T-cell (primary cell): ENCODE measurements around the gene ZACN. TPM values are rescaled to one million over a fixed set of nuclear protein-coding genes. Genes with fewer than 3 reads are reported as not detected.
A peak's percentile ranks its signal among the peaks of the same experiment; 100 is the strongest.

Experiments
- ATAC-seq, 4 experiments: fragments of 200-7000 bp in 3 of 4; fragments of 150-1000 bp in 1 of 4; cut with Tn5 transposase; replicated peaks in 1 of 4; 1 replicate in 3 of 4; 2 replicates in 1 of 4; pipeline ENCODE4 v1.10.0; 2021; ENCODE audit warnings: moderate library complexity in 3 of 4, mild to moderate bottlenecking in 2 of 4, moderate number of reproducible peaks in 1 of 4
- CTCF ChIA-PET, 2 donors: fragments of 300-600 bp; sonication (Branson Sonifier 250); formaldehyde crosslinking; loops; one replicate each; lab custom pipeline; 2022; ENCODE audit warnings: antibody characterized with exemption in 2 of 2; lab: Charles Lee
- POLR2A ChIA-PET, 2 donors: fragments of 300-600 bp; sonication (Branson Sonifier 250); formaldehyde crosslinking; loops; one replicate each; lab custom pipeline; 2022; ENCODE audit warnings: antibody characterized with exemption in 2 of 2; lab: Charles Lee
- DNase-seq, 35 experiments: peaks; one replicate each; pipeline versions ENCODE4 v3.0.0 to v3.0.0-alpha.2; 2013 to 2023
- H3K27ac ChIP-seq: one replicate; pipeline ENCODE4 v1.5.1; 2013; ENCODE audit warnings: low read length
- H3K27me3 ChIP-seq, 2 experiments: replicated peaks in 1 of 2; 1 replicate in 1 of 2; 2 replicates in 1 of 2; pipeline versions ENCODE4 v1.6.1 to v1.7.0; 2013; ENCODE audit warnings: low read length in 1 of 2, mixed read lengths in 1 of 2; ENCODE audit not compliant: control insufficient read depth in 2 of 2, insufficient read depth in 2 of 2; ENCODE audit errors: extremely low read depth in 1 of 2
- H3K36me3 ChIP-seq, 2 donors: 1 replicate in 1 of 2; 2 replicates in 1 of 2; pipeline versions ENCODE4 v1.6.1 to v1.7.0; 2013; ENCODE audit warnings: low read length in 1 of 2; ENCODE audit not compliant: control insufficient read depth in 2 of 2, insufficient read depth in 1 of 2; ENCODE audit errors: extremely low read depth in 1 of 2
- H3K4me1 ChIP-seq, 2 experiments: 1 replicate in 1 of 2; 2 replicates in 1 of 2; pipeline versions ENCODE4 v1.6.1 to v1.7.0; 2013; ENCODE audit warnings: low read length in 2 of 2, mixed read lengths in 1 of 2; ENCODE audit not compliant: insufficient read depth in 2 of 2, control insufficient read depth in 1 of 2; ENCODE audit errors: extremely low read depth in 1 of 2
- H3K4me3 ChIP-seq, 2 donors: 1 replicate in 1 of 2; 2 replicates in 1 of 2; pipeline versions ENCODE4 v1.5.1 to v1.7.0; 2013; ENCODE audit warnings: mild to moderate bottlenecking in 2 of 2, low read length in 1 of 2, moderate library complexity in 1 of 2; ENCODE audit not compliant: control insufficient read depth in 1 of 2; ENCODE audit errors: extremely low read depth in 1 of 2
- H3K9me3 ChIP-seq: 2 replicates; pipeline ENCODE4 v1.7.0; 2013
- H3K27ac Mint-ChIP-seq, 2 donors: one replicate each; pipeline ENCODE4 v1.8.0; 2020 to 2021; ENCODE audit warnings: mild to moderate bottlenecking in 2 of 2, mixed read lengths in 2 of 2
- H3K27me3 Mint-ChIP-seq, 2 donors: one replicate each; pipeline ENCODE4 v1.8.0; 2021 to 2022; ENCODE audit warnings: mixed read lengths in 2 of 2
- H3K36me3 Mint-ChIP-seq: one replicate; pipeline ENCODE4 v1.8.0; 2021; ENCODE audit warnings: mixed read lengths
- H3K4me1 Mint-ChIP-seq, 3 donors: one replicate each; pipeline ENCODE4 v1.8.0; 2020 to 2022; ENCODE audit warnings: mixed read lengths in 3 of 3, mild to moderate bottlenecking in 1 of 3
- H3K4me3 Mint-ChIP-seq, 3 donors: one replicate each; pipeline ENCODE4 v1.8.0; 2020 to 2022; ENCODE audit warnings: mild to moderate bottlenecking in 3 of 3, mixed read lengths in 3 of 3, moderate library complexity in 3 of 3
- H3K9me3 Mint-ChIP-seq, 3 donors: one replicate each; pipeline ENCODE4 v1.8.0; 2020 to 2022; ENCODE audit warnings: mixed read lengths in 3 of 3
- WGBS: methylation state at CpG from one replicate; pipeline ENCODE4 v1.1.5; 2013; ENCODE audit warnings: missing lambda C conversion rate; ENCODE audit not compliant: insufficient coverage; 5-methylcytosine and 5-hydroxymethylcytosine counted together
- total RNA-seq, 35 experiments: library from RNA in 6 of 35; stranded (reverse) in 6 of 35; fragments of 120-200 nt in 1 of 35; gene quantifications; one replicate each; pipeline versions ENCODE4 v1.2.1 to v1.2.4 and lab custom pipeline; 2013 to 2026

ZACN gene
- total RNA-seq, 5 donors from 2014 or later (not counting 1 experiment from before 2014, with no cell fraction given), result 0.20 to 1.6 (median 0.31) TPM; not detected in 1

DNA sequence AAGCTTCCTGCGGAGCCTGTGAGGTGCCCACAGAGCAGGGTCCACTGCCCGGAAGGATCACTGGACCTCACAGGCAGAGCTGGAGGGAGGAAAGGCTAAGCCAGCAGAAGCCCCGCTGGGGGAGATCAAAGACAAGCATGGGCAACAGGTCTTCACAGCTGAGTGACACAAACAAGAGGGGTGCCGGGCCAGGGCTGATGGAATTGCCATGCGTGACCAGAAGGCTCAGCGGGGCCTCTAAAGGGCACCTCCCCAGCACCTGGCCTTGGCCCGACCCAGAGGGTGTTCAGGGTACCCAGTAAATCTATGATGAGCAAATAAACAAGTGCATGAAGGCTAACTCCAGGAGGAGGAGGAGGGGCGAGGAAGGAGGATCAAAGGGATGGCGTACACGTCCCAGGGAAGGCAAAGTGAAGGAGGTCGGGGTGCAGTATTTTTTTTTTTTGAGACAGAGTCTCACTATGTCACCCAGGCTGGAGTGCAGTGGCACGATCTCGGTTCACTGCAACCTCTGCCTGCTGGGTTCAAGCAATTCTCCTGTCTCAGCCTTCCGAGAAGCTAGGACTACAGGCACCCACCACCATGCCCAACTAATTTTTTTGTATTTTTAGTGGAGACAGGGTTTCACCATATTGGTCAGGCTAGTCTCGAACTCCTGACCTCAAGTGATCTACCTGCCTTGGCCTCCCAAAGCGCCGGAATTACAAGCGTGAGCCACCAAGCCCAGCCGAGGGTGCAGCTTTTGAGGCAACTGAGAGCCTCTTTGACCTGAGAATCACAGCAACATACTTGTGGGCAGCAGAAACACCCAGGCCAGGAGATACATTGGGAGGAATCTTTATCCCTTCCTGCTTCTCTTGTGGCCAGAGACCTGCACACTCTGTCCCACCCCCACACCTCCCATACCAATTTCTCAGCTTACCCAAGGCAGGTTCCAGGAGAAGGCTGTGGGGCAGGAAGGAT is 40.7 kb downstream of the ZACN start:
- Histone ChIP-seq H3K36me3 (peaks cover 0 to 2% of the 10 kb centered on the region in 2 donors), H3K9me3 (no peaks in the 10 kb centered on the region), H3K4me1 (peaks cover 2 to 24% of the 10 kb centered on the region in 2 experiments), H3K4me3 (no peak overlapping the region), H3K27ac (no peak overlapping the region), H3K27me3 (peaks cover 0 to 4% of the 10 kb centered on the region in 2 experiments)
- no peak overlapping the region for H3K27ac Mint-ChIP-seq
- H3K27me3 Mint-ChIP-seq, result no peaks in the 10 kb centered on the region
- CTCF ChIA-PET, result interaction anchor here (0.5 to 3.8 kb wide), 7 partner anchors 54 to 234 kb away, joined by 3 to 29 read pairs (median 4); no protein-coding TSS in a partner anchor
- POLR2A ChIA-PET, result interaction anchor here (0.6 to 0.7 kb wide), 3 partner anchors 16 to 144 kb away, joined by 3 to 4 read pairs (median 3); partner anchors contain the start of gene EXOC7 (in 1 of the 2)
- peaks cover 9 to 23% (median 17%) of the 10 kb centered on the region in 3 donors for H3K4me1 Mint-ChIP-seq
- DNase-seq (no peak), ATAC-seq (no peak)
- 83% methylated on average over 15 of the region's 19 CpGs for WGBS
- no peaks in the 10 kb centered on the region for H3K9me3 Mint-ChIP-seq
- no peak overlapping the region for H3K4me3 Mint-ChIP-seq
- no peaks in the 10 kb centered on the region for H3K36me3 Mint-ChIP-seq

DNA sequence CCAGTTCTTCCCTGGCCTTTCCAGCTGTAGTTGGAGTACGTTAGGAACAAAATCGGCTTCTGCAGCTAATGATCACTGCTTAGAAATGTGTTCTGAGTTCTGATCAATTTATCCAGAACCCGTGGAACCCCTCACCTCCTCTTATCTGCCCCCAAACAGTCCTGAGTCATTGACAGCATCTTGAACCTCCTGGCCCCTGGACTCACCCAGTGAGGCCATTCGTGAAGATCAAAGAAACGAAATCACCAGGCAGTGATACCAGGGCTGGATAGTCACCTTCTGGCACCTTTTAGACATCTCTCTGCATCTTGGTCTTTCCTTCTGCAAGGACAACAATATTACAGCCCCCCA is 41.7 kb downstream of the ZACN start:
- Histone ChIP-seq H3K27me3 (peaks cover 0 to 4% of the 10 kb centered on the region in 2 experiments), H3K36me3 (peaks cover 0 to 2% of the 10 kb centered on the region in 2 donors), H3K27ac (no peak overlapping the region), H3K4me3 (no peak overlapping the region), H3K9me3 (no peaks in the 10 kb centered on the region), H3K4me1 (peaks cover 2 to 24% of the 10 kb centered on the region in 2 experiments)
- Mint-ChIP-seq H3K36me3 (no peaks in the 10 kb centered on the region), H3K4me3 (peak overlapping the region in 1 of 3 donors; percentile 59), H3K27me3 (no peaks in the 10 kb centered on the region), H3K4me1 (peaks cover 9 to 23% (median 19%) of the 10 kb centered on the region in 3 donors), H3K27ac (peak overlapping the region in 1 of 2 donors; percentile 28), H3K9me3 (no peaks in the 10 kb centered on the region)
- DNase-seq, result no peak
- ATAC-seq, result no peak
- ChIA-PET POLR2A (interaction anchor here in 1 of 2 donors (0.6 kb wide), 1 partner anchor 17 kb away, joined by 3 read pairs; the partner anchor contains the start of gene EXOC7), CTCF (interaction anchor here (0.5 to 3.8 kb wide), 7 partner anchors 55 to 235 kb away, joined by 3 to 29 read pairs (median 4); no protein-coding TSS in a partner anchor)
- 98% methylated on average over 5 of the region's 5 CpGs for WGBS

DNA sequence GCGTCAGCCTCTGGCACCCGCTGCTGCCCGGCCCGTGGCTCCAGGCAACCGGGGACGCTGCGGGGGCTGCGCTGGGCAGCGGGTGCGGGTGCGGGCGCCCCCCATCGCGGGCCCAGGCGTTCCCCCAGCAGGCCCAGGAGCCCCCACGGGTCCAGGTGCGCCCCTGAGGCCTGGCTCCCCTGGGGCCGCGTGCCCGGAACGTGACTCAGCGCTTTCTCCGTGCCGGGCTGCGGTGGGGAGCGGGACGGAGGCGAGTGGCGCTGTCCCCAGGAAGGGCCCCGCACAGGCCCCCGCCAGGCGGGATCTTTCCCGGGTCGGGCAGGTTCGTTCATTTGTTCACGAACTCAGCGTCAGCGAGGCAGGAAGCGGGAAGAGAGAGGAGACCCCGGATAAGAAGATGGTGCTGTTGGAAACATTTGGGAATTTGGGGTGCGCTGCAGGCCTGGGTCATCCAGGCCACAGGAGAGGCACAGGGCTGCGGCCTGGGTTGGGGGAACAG is 43.0 kb downstream of the ZACN start:
- H3K4me1 ChIP-seq, result peaks cover 6 to 28% of the 10 kb centered on the region in 2 experiments
- H3K4me3 Mint-ChIP-seq, result peak overlapping the region; percentile 39 to 59 (median 45)
- POLR2A ChIA-PET, result interaction anchor here in 1 of 2 donors (1.0 kb wide), 1 partner anchor 147 kb away, joined by 3 read pairs; no protein-coding TSS in a partner anchor
- peaks cover 19 to 33% (median 30%) of the 10 kb centered on the region in 3 donors for H3K4me1 Mint-ChIP-seq
- 32% methylated on average over 41 of the region's 42 CpGs for whole genome bisulfite sequencing
- H3K4me3 ChIP-seq, result peak overlapping the region; percentile 27 to 50
- H3K9me3 Mint-ChIP-seq, result no peaks in the 10 kb centered on the region
- H3K27me3 ChIP-seq, result peaks cover 0 to 4% of the 10 kb centered on the region in 2 experiments
- DNase-seq (peak in 2 of 35 experiments; percentile 25 to 33), ATAC-seq (peak; percentile 18 to 35 (median 22))
- no peaks in the 10 kb centered on the region for H3K36me3 Mint-ChIP-seq
- peak overlapping the region; percentile 69 to 75 for H3K27ac Mint-ChIP-seq
- H3K36me3 ChIP-seq, result peaks cover 0 to 2% of the 10 kb centered on the region in 2 donors
- CTCF ChIA-PET, result interaction anchor here (0.6 to 5.7 kb wide), 6 partner anchors 58 to 158 kb away, joined by 3 to 29 read pairs (median 12); no protein-coding TSS in a partner anchor
- H3K27ac ChIP-seq, result peak overlapping the region; percentile 23
- H3K27me3 Mint-ChIP-seq, result no peaks in the 10 kb centered on the region
- no peaks in the 10 kb centered on the region for H3K9me3 ChIP-seq

DNA sequence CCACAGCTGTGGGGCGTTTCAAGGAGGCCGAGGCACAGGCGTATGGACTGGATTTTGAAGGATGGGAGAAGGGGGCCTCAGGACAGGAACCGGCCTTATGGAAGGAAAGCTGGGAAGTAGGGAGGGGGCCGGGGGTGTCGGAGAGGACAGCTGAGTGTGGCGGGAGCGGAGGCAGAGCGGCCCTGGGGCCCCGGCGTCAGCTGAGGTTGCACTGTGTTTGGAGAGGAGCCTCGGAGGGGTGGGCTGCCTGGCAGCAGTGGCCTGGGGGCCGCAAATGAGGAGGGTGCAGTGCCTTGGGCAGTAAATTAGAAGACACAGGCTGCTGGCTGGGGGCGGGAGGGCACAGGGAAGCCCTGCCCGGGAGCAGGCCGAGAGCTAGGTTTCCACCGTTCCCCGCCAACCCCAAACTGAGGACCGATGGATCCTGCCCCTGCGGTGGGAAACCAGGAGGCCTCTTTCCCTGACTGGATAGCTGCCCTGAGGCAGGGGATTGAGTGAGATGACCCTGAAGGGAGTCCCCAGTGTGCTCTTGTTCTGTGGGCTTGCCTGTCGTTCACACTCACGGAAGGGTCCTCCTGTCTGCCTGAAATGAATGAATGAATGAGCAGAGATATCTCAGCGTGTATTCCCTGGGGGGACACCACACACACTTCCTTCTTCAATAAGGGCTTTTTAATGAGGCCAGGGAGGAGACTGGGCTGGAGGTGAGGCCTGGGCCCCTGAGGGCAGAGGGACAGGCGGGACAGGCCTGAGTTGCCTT is 43.6 kb downstream of the ZACN start:
- no peaks in the 10 kb centered on the region for H3K27me3 Mint-ChIP-seq

DNA sequence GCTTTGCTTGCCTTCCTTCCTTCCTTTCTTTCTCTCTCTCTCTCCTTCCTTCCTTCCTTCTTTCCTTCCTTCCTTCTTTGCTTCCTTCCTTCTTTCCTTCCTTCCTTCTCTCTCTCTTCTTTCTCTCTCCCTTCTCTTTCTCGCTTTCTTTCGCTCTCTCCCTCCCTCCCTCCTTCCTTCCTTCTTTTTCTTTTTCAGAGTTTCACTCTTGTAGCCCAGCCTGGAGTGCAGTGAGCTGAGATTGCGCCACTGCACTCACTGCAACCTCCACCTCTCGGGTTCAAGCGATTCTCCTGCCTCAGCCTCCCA is 44.2 kb downstream of the ZACN start:
- peak overlapping the region; percentile 10 to 59 (median 25) for H3K4me3 Mint-ChIP-seq
- H3K36me3 Mint-ChIP-seq, result no peaks in the 10 kb centered on the region
- no peak overlapping the region for H3K4me3 ChIP-seq
- ChIA-PET POLR2A (interaction anchor here in 1 of 2 donors (0.7 kb wide), 1 partner anchor 11 kb away, joined by 5 read pairs; no protein-coding TSS in a partner anchor), CTCF (interaction anchor here (0.6 to 5.7 kb wide), 5 partner anchors 27 to 274 kb away, joined by 3 to 27 read pairs (median 4); no protein-coding TSS in a partner anchor)
- 47% methylated on average over 2 of the region's 5 CpGs for WGBS
- ATAC-seq, result no peak
- peaks cover 8 to 31% of the 10 kb centered on the region in 2 experiments for H3K4me1 ChIP-seq
- no peaks in the 10 kb centered on the region for H3K9me3 Mint-ChIP-seq
- H3K4me1 Mint-ChIP-seq, result peaks cover 23 to 38% (median 33%) of the 10 kb centered on the region in 3 donors
- H3K27me3 ChIP-seq, result peaks cover 0 to 4% of the 10 kb centered on the region in 2 experiments
- no peaks in the 10 kb centered on the region for H3K27me3 Mint-ChIP-seq
- no peak overlapping the region for H3K27ac ChIP-seq
- H3K9me3 ChIP-seq, result no peaks in the 10 kb centered on the region
- no peak for DNase-seq
- H3K27ac Mint-ChIP-seq, result peak overlapping the region; percentile 41 to 52
- no peaks in the 10 kb centered on the region for H3K36me3 ChIP-seq

More for the DNA sequence above, 43.6 kb downstream of the ZACN start:
- peak overlapping the region; percentile 39 to 59 (median 45) for H3K4me3 Mint-ChIP-seq
- Histone ChIP-seq H3K36me3 (peaks cover 0 to 1% of the 10 kb centered on the region in 2 donors), H3K9me3 (no peaks in the 10 kb centered on the region), H3K27me3 (peaks cover 0 to 4% of the 10 kb centered on the region in 2 experiments), H3K4me1 (peaks cover 8 to 31% of the 10 kb centered on the region in 2 experiments), H3K27ac (no peak overlapping the region), H3K4me3 (no peak overlapping the region)
- DNase-seq, result no peak
- peaks cover 23 to 38% (median 33%) of the 10 kb centered on the region in 3 donors for H3K4me1 Mint-ChIP-seq
- ChIA-PET CTCF (interaction anchor here (0.7 to 5.7 kb wide), 4 partner anchors 27 to 274 kb away, joined by 3 to 27 read pairs (median 4); no protein-coding TSS in a partner anchor), POLR2A (interaction anchor here in 1 of 2 donors (1.0 kb wide), 1 partner anchor 146 kb away, joined by 3 read pairs; no protein-coding TSS in a partner anchor)
- H3K9me3 Mint-ChIP-seq, result no peaks in the 10 kb centered on the region
- no peaks in the 10 kb centered on the region for H3K36me3 Mint-ChIP-seq
- peak overlapping the region; percentile 69 to 75 for H3K27ac Mint-ChIP-seq
- no peak for ATAC-seq
- WGBS, result 97% methylated on average over 18 of the region's 24 CpGs
